ENCODE data around the gene PTPRG.

The PTPRG gene

DNA sequence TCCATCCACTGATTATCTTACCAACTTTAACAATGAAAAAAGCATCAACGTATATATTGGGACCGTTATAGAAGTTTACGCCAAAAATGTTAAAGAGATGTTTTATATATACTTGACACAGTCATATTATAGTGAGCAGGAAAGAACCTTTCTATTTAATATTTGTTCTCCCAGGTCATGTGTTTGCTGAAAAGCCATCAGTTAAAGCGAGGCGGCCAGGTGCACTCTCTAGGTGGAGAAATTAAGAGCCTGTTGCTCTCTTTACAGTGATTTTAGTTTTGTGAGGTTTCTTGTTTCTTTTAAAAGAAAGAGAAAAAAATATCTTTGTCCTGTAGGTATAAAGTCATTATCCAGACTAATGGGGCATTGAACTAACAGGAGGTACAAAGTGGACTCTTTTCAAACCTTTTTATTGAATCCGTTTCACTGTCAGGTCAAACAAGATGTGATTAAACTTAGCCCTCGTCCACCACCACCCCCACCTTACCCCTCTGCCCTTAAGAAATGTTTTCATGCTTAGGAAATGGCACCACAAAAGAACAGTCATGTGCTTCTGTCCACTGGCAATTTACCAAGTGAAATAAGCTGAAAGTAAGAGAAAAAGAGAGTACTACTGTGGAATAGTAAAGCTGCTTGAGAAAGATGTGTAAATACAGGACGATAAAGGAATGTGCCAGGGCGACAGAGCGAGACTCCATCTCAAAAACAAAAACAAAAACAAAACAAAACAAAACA, 279.9 kb downstream of the PTPRG start:
- no peak for DNase-seq

DNA sequence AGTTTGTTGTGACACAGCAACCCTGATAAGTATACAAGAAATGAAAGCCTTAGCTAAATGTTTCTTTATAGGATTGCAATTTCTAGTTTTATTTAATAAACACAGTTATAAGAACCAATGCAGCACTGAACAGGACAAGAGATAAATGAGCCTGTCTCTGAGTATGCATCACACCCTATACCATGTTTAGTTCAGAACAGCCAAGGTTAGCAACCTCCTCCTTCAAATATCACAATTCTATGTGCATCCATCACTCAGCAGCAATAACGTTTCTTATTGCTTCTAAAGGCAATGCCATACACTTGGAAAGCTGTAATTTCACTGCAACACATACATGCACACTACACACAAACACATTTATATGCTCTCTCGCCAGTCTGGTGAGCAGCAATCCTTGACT, 280.6 kb downstream of the PTPRG start:
- DNase-seq = no peak

DNA sequence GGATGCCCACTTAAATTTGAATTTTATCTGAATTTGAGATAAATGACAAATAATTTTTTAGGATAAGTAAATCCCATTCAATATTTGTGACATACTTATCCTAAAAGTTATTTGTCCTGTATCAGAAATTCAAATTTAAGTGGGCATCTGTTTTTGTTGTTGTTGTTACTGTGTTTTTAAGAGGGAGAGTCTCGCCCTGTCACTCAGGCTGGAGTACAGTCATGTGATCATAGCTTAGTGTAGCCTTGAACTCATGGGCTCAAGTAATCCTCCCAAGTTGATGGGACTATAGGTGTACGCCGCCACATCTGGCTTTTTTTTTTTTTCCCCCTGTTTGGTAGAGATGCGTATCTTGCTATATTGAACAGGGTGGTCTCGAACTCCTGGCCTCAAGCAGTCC, 283.0 kb downstream of the PTPRG start:
- DNase-seq = no peak

DNA sequence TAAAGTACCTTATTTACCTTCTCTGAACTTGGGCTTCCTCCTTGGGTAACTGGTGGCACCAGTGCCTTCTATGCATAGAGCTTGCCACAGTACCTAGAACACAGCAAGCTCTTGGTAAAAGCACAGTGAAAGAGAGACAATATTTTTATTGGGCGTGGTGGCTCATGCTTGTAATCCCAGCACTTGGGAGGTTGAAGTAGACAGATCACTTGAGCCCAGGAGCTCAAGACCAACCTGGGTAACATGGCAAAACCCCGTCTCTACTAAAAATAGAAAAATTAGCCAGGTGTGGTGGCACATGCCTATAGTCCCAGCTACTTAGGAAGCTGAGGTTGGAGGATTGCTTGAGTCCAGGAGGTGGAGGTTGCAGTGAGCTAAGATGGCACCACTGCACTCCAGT, 285.1 kb downstream of the PTPRG start:
- DNase-seq = no peak

DNA sequence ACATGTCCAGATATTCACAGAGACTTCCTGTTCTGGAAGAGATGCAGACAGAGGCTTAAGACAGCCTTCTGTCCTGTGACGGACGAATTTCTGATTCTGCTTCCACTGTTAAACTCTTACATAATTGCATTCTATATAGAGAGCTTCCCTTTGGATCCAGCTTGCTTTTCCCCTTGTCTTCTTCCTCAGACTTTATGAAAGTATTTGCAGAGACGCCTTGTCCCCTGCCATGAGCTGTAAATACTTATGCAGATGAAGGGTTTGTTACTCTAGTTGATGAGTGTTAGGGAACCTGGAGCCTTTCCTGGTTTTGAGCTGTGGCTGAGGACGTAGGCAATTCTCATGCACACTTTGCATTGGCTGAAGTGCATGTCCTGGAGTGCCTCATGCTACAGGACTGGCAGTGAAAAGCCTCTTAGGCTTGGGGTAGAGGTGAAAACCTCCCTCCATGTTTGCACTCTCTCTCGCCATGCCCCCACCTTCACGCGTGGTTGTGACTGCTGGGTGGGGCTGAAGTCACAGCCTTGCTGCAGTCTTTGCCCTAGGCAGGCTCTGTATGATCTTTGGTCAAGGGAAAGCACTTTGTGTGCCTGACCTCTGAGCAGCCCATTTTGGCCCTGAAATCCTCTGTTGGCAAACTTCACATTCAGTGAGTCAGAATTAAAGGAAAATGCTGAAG, 286.6 kb downstream of the PTPRG start:
- no peak for DNase-seq

DNA sequence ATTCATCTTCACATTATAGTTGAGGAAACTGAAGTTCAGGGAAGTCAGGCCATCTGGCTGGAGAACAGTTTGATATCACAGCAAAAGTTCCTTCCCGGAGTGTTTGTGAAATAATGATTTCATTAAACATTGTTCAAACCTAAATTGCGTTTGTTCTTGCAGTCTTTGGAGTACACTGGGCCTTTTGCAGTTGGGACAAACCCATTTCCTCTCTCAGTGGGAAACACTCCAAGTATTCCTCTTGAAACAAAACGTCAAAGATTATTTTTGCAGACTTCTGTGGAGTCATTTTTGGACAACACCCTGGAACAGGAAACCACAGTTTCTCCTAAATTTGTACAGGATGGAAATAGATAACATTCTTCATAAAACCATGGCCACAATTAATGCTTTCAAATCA, 287.5 kb downstream of the PTPRG start:
- DNase-seq = no peak

DNA sequence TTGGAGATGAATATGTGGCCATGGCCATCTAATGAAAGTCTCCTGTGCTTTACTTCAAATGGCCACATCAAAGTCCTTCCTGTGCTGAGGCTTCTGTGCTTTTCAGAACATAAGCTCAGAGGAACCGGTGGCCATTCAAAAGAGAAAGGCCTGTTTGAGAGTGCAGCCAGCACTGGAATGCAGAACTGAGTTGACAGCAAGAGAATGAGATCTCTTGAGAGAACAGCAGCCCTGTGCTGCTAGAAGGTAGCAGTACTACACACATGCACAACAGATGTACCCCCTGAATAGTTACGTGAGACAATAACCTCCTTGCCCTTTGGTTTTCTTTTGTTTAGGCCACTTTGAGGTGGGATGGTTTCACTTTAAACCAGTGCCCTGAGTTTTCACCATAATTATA, 292.5 kb downstream of the PTPRG start:
- DNase-seq = no peak

DNA sequence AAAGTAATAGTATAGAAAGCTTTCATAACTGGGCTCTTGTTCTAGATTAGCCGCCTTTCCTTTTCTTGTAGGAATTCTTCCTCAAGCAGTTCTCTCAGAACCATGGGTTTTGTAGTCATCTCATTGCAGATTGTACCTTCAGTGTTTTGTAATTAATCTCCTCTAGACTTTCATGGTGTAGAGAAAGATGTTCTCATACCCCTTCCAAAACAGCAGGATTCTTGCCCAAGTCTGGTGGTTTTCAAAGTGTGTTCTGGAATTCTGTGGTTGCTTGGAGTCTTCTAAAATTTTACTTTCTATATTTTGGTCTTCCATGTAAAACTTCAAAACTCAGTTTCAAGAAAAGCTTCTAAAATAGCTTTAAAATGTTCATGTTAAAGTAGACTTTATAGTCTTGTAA, 293.8 kb downstream of the PTPRG start:
- no peak for DNase-seq

DNA sequence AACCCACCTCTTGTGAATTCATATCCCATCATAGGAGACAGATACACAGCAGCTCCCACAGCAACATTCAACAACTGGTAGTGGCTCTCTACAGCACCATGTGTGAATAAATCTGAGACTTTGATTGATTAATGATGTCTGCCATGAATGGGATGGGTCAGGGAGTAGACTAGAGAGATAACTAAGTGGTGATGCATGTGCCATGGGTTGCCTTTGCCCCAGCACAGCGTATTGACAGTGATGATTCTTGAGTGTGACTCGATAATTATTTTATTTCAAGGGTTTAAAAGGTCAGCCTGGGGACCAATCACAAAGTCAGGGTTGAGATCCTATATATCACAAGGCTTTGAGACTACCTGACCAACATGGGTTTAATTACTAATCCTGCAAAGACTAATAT, 295.9 kb downstream of the PTPRG start:
- no peak for DNase-seq

DNA sequence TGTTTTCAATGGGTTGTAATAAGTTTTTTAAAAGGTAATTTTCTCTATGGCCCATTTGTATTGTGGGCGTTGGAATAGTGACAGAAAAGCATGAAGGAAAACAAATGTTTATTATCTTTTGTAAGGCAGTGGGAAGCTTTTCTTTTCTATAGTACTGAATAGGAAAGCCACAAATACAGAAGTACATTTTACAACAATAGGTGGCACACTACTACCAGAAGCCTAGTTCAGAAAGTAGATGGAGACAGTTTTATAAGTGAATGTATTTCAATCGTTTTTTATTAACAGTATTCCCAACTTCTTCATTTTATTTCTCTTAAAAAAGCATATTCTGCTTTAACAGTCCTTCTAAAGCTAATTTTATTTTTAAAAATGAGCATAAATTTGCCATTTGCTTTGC, 296.7 kb downstream of the PTPRG start:
- DNase-seq = no peak

DNA sequence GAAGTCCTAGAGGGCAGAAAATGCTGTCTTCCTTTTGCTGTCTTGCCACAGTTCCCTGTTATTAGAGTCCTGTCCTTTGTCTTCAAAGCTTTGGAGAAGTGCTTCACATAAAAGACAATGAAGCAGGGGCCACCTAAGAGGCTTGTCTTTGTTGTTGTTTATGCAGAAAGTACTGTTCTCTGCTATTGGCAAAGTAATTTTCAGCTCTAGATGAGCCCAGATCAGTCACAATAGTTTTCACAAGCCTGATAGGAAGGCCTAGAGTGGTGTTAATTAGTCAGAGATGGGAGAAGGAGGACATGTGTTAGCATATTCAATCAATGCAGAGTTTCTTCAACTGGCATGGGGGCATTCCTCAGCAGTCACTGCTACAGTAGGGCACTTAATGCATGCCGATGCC, 300.0 kb downstream of the PTPRG start:
- no peak for DNase-seq

DNA sequence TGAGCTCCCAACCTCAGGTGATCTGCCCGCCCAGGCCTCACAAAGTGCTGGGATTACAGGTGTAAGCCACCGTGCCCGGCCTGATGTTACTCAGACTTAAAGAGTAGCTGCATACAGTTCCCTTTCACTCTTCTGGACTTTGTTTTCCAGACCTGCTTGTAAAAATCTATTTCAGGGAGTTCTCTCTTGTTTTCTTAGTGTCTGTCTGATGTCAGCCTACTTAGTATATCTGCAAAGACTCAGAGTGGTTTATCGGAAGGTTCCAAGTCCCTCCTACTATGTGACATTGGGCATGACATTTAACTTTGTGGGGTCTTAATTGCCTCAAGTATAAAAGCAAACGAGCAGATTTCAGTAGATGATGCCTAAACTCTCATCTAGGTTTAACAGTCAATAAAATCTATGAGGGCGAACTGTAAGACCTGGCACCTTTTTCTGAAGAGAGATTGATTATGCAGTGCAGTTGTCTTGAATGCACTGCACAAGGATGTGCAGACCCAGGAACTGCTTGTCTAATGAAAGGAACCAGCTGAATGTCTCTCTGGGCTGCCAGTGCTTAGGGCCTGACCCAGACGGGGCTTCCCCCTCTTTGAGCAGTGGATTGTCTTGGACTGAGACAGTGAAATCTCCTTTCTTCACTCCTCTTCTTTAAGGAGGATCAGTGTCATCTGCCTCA, 301.4 kb downstream of the PTPRG start:
- DNase-seq = no peak

DNA sequence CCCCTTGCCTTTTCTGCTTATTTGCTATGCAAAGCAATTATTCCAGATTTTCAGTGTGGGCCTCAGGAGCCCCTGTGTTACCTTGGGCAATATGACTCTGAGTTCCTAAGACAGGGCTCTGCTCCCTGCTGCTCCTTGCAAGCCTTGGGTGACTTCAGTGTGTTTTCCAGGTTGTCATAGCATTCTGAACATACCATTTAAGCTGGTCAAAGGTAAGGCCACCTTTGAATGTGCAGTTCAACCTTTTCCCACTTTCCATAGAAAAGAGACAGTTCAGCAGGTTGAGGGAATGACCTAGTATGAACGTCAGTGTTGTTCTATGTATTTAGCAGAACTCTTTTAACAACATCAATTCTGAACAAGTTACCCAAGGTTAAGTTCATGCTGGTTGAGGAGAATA, 302.2 kb downstream of the PTPRG start:
- no peak for DNase-seq

DNA sequence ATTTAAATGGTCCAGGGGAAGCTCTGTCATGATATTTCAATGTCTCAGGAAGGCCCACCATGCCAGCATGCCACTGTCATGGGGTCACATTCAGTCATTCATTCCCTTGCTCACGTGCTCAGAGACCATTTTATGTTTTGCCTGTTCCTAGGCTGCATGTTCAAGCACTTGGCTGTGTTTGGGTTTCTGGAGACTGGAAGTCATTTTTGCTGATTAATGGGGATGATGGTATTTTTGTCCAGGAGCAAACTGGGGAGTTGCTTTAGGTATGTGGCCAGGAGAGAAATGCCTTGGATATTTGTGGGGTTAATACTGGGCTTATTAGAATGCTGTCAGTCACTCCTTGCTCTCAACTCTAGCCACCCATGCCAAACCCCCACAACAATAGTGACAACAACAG, 303.5 kb downstream of the PTPRG start:
- DNase-seq = no peak

DNA sequence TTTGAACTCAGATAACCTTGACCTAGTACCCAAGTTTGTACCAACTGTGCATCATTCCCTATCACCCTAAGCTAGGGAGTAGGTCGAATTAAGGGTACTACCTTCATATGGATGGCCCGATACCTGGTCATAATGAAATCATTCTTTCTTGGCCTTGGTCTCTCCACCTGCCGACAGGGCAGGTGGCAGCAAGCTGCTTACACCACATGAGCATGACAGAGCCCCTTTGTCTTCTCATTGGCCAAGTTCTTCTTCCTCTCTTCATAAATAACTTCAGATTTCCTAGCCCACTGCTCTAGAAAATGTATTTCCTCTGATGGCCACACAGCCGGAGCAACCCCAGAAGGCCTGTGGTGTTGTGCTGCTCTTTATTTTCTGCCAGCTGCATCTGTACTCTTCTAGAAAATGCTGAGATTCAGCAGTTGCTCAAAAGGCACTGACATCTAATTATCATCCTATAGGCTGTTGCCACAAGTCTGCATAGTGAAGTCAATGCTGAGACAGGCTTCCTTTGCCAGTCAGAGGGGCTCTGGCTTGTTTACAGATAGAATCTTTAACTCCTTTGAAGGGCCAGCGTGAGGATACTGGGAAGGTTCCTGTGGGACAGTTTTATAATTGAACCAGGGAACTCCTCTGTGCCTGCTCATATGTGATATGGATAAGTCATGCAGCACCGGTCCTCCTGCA, 304.2 kb downstream of the PTPRG start:
- DNase-seq = no peak

DNA sequence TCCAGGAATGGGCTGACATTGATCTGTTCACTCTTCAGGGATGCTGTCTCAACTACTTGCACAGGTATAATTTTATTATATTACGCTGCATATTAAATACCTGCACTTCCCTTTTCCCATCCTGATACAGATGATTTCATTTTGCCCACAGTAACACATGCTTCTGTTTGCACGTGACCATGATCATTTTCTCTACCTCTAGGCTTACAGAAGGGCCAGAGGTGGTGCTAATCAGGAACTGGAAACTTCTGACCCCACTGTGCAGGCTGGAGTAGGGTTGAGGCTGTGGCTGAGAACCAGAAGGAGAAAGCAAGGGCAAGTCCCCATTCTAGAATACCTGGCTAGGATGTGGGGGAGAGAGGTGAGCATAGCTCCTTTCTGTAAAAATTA, 304.8 kb downstream of the PTPRG start:
- no peak for DNase-seq

DNA sequence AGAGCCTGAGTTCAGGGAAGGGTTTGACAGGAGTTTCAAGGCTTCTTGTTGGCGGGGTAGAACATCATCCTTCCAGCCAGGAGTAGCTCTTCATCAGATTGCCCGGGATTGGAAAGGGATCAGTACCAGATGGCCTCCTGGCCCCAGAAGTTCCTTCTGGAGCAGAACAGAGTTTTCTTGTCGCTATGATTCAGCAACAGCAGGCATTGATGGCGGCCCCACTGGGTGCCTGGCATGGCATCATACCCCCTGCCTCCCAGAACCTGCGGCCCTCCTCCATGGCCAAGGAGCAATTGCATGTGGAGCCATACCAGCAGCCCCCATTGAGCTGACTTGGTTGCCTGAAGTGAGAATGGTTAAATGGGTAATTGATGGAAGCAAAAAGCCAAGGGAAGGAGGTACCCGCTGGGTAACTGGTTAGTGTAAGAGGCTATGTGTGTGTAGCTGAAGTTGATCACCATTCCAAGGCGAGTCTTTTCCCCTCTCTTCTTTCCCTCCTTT, 305.6 kb downstream of the PTPRG start:
- no peak for DNase-seq

DNA sequence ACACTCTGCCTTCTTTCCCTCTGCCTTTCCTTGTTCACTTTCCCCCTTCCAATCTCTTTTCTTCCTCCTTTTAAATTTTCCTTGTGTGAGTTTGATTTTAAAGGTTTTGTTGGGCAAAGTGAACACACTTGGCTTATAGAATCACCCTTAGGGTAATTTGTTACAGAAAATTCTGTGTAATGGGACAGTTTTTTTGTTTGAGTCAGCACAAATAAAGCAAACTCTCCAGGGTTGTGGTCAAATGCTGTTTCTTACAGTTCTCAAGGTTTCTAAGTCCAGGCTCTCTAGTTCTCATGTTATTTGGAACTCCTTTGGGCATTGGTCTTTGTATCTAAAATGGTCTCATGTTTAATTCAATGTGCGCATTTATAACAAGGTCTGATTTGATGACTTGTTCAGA, 307.1 kb downstream of the PTPRG start:
- no peak for DNase-seq

DNA sequence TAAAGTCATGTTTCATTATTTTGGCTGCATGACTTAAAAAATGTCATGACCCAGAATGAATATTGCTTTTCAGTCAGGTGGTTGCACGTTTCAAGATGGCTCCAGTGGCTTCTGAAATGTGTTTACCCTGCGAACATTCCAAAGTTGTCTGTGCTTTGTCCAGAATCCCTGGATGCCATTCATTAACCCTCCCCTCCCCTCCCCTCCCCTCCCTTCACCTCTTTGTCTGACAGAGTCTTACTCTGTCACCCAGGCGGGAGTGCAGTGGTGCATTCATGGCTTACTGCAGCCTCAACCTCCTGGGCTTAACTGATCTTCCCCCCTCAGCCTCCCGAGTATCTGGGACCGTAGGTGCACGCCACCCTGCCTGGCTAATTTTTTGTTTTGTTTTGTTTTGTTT, 308.0 kb downstream of the PTPRG start:
- DNase-seq = no peak

DNA sequence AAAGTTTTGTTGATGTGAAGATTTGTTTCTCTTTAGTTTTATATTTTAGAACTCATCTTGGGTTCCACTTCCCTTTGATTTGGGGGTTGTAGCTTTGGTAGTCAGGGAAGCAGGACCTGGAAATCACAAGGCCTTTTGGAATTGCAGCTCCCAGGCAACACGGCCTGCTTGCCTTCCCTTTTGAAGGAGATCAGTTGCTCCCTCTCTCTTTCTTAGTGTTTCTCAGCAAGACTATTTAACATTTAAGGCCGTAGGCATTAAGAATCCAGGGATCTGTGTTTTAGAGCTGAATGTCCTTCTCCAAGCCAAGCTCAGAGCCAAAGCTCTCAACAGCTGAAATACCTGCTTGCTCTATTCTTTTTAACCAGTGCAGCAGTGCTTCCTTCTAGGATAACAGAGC, 310.3 kb downstream of the PTPRG start:
- DNase-seq = no peak

DNA sequence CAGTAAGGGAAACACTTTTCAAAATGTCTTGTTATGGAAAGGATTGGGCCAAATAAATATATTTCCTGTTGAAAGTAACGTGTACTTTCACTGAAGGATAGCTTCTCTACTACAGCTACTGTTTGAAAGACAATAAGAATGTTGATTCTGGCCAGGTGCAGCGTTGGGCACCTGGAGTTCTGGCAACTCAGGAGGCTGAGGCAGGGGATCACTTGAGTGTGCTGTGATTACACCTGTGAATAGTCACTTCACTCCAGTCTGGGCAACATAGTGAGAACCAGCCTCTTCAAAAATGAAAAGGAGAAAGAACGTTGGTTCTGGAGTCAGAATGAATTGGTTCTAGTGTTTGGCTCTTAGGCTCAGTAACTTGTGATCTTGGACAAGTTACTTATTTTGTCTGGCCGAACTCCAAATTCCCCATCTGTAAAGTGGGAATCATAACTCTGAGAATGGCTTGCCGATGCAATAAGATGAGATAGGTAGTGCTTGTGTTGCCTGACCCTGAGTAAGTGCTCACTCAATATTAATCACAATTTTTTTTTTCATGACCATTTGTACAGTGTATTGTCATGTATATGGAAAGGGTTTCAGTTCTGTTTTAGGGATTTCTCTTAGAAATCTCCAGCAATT, 310.8 kb downstream of the PTPRG start:
- no peak for DNase-seq

DNA sequence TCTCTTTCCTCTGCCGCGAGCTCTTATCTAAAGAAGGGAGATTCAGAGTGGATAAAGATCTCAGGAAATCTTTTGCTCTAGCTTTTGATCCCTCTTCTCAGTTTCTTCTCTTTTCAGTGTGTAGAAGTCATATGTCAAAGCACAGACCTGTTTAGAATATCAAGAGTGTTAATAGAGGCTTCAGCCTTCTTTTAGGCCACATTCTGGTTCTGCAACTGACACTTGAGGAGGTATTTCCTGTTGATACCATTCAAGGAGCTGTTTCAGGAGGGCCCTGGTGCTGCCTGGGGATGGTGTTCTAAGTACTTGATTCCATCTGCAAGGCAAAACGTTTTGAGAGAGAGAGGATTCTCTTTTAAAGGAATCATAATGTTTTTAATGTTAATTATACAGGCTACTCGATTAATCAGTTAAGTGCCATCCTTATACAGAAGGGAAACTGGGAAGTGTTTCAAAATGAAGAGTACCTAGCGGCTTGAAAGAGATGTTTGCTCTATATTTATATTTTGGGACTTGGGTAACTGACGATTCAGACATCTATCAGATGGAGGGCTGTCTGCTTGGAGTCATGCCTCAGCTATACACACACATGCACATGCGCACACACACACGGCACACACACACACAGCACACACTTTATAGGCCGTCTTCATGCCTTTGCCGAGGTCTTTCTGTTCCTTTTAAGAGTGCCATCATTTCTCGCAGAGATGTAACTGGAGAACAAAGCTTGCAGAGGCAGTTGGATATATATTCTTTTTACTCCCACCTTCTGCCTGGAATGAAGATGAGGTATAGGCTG, 313.9 kb downstream of the PTPRG start:
- no peak for DNase-seq

All from CD4-positive, alpha-beta T cell treated with Interleukin-1 beta for 1 hour (primary cell).